H1 (cell line): ENCODE measurements around the gene CAPN13. TPM values are rescaled to one million over a fixed set of nuclear protein-coding genes. Genes with fewer than 3 reads are reported as not detected.

Experiments used
- CTCF ChIA-PET: fragments of 300-600 bp; sonication (Branson Sonifier 250); formaldehyde crosslinking; loops from one replicate; lab custom pipeline; 2021; ENCODE audit not compliant: partially characterized antibody; lab: Charles Lee
- POLR2A ChIA-PET: fragments of 300-600 bp; sonication (Branson Sonifier 250); formaldehyde crosslinking; loops from one replicate; lab custom pipeline; 2021; ENCODE audit warnings: inconsistent platforms; ENCODE audit not compliant: partially characterized antibody; lab: Charles Lee
- DNase-seq, 2 experiments: peaks; one replicate each; pipeline versions ENCODE4 v3.0.0 to v3.0.0-alpha.2; 2010 to 2022; ENCODE audit warnings: low spot score in 2 of 2, low read depth in 1 of 2, mixed read lengths in 1 of 2
- FAIRE-seq: peaks from 2 replicates; lab custom pipeline; 2011; peaks lifted over from hg19 to GRCh38; lab: Jason Lieb, UNC
- H2AFZ ChIP-seq: 2 replicates; pipeline ENCODE4 v1.8.1; 2012; ENCODE audit warnings: low read length, inconsistent platforms
- H2AK5ac ChIP-seq: 2 replicates; pipeline ENCODE4 v1.6.1; 2013; ENCODE audit warnings: low read depth, low read length
- H2BK120ac ChIP-seq: replicated peaks from 2 replicates; pipeline ENCODE3; 2013; ENCODE audit warnings: low read depth, low read length, inconsistent platforms
- H2BK12ac ChIP-seq: 2 replicates; pipeline ENCODE4 v1.6.1; 2013; ENCODE audit warnings: low read depth, low read length
- H2BK15ac ChIP-seq: 2 replicates; pipeline ENCODE4 v1.6.1; 2013; ENCODE audit warnings: low read length
- H2BK20ac ChIP-seq: 2 replicates; pipeline ENCODE4 v1.6.1; 2013; ENCODE audit warnings: low read length
- H2BK5ac ChIP-seq: 2 replicates; pipeline ENCODE4 v1.6.1; 2013; ENCODE audit warnings: low read depth, low read length
- H3K14ac ChIP-seq: 2 replicates; pipeline ENCODE4 v1.6.1; 2013; ENCODE audit warnings: inconsistent platforms; ENCODE audit not compliant: insufficient read length
- H3K18ac ChIP-seq: 2 replicates; pipeline ENCODE4 v1.6.1; 2013; ENCODE audit warnings: low read length; ENCODE audit errors: extremely low read depth
- H3K23ac ChIP-seq: 2 replicates; pipeline ENCODE4 v1.6.1; 2013; ENCODE audit warnings: inconsistent platforms; ENCODE audit not compliant: insufficient read length
- H3K23me2 ChIP-seq: 2 replicates; pipeline ENCODE4 v1.6.1; 2013; ENCODE audit warnings: low read depth, low read length
- H3K27ac ChIP-seq: 2 replicates; pipeline ENCODE4 v1.6.1; 2011; ENCODE audit warnings: low read depth, low read length, inconsistent platforms
- H3K27me3 ChIP-seq, 4 experiments: replicated peaks in 1 of 4; 1 replicate in 1 of 4; 2 replicates in 3 of 4; pipeline versions ENCODE4 v1.6.1 to v1.8.1; 2011 to 2013; ENCODE audit warnings: low read length in 3 of 4, mild to moderate bottlenecking in 3 of 4, inconsistent platforms in 2 of 4, mixed read lengths in 2 of 4, moderate library complexity in 1 of 4; ENCODE audit not compliant: control insufficient read depth in 3 of 4, insufficient read depth in 3 of 4; ENCODE audit errors: extremely low read depth in 1 of 4
- H3K36me3 ChIP-seq, 4 experiments: 2 replicates each; pipeline versions ENCODE4 v1.6.1 to v1.8.1; 2011 to 2013; ENCODE audit warnings: mild to moderate bottlenecking in 4 of 4, low read length in 3 of 4, moderate library complexity in 2 of 4, control low read depth in 1 of 4, inconsistent platforms in 1 of 4; ENCODE audit not compliant: insufficient read depth in 4 of 4, control insufficient read depth in 2 of 4
- H3K4ac ChIP-seq: replicated peaks from 2 replicates; pipeline ENCODE3; 2013; ENCODE audit warnings: low read length, low read depth, mixed read lengths, inconsistent platforms; ENCODE audit not compliant: insufficient read length
- H3K4me1 ChIP-seq, 4 experiments: replicated peaks in 1 of 4; 1 replicate in 1 of 4; 2 replicates in 3 of 4; pipeline versions ENCODE4 v1.6.1 to v1.8.1; 2011 to 2013; ENCODE audit warnings: low read length in 3 of 4, inconsistent platforms in 2 of 4, mixed read lengths in 1 of 4; ENCODE audit not compliant: insufficient read depth in 4 of 4, control insufficient read depth in 3 of 4
- H3K4me2 ChIP-seq, 2 experiments: 2 replicates each; pipeline versions ENCODE4 v1.6.1 to v1.8.1; 2011 to 2013; ENCODE audit warnings: low read depth in 2 of 2, low read length in 2 of 2, control low read depth in 1 of 2, inconsistent platforms in 1 of 2, mild to moderate bottlenecking in 1 of 2; ENCODE audit not compliant: insufficient read depth in 1 of 2
- H3K4me3 ChIP-seq, 4 experiments: fragments of 200-600, 300-600 bp in 1 of 4; sonication (generic), shearing (Covaris generic), sonication (Bioruptor Twin) in 1 of 4; 2 replicates each; pipeline versions ENCODE4 v1.5.1 to v1.8.1; 2011 to 2016; ENCODE audit warnings: low read length in 4 of 4, low read depth in 3 of 4, control low read depth in 2 of 4, inconsistent platforms in 2 of 4, mild to moderate bottlenecking in 2 of 4, mixed read lengths in 1 of 4, moderate library complexity in 1 of 4; ENCODE audit not compliant: insufficient read depth in 2 of 4; ENCODE audit errors: extremely low read depth in 1 of 4
- H3K56ac ChIP-seq: replicated peaks from 2 replicates; pipeline ENCODE3; 2013; ENCODE audit warnings: low read depth, mild to moderate bottlenecking, mixed read lengths, low read length, inconsistent platforms; ENCODE audit not compliant: insufficient read length
- H3K79me1 ChIP-seq: 2 replicates; pipeline ENCODE4 v1.6.1; 2013; ENCODE audit warnings: low read depth, low read length, control low read depth
- H3K79me2 ChIP-seq, 2 experiments: 2 replicates each; pipeline versions ENCODE4 v1.6.1 to v1.8.1; 2012 to 2013; ENCODE audit warnings: low read length in 2 of 2, mild to moderate bottlenecking in 2 of 2, inconsistent platforms in 1 of 2; ENCODE audit not compliant: insufficient read depth in 2 of 2, control insufficient read depth in 1 of 2
- H3K9ac ChIP-seq, 4 experiments: replicated peaks in 1 of 4; 1 replicate in 1 of 4; 2 replicates in 3 of 4; pipeline versions ENCODE4 v1.6.1 to v1.8.1; 2011 to 2013; ENCODE audit warnings: low read depth in 3 of 4, low read length in 3 of 4, control low read depth in 2 of 4, mild to moderate bottlenecking in 2 of 4, moderate library complexity in 2 of 4, inconsistent platforms in 1 of 4; ENCODE audit errors: extremely low read depth in 1 of 4
- H3K9me3 ChIP-seq, 2 experiments: 2 replicates each; pipeline versions ENCODE4 v1.6.1 to v1.8.1; 2012 to 2013; ENCODE audit warnings: mild to moderate bottlenecking in 2 of 2, moderate library complexity in 2 of 2, control low read depth in 1 of 2, inconsistent platforms in 1 of 2, low read depth in 1 of 2, low read length in 1 of 2, mixed read lengths in 1 of 2; ENCODE audit not compliant: insufficient read depth in 2 of 2
- H4K20me1 ChIP-seq, 2 experiments: replicated peaks in 1 of 2; 2 replicates each; pipeline versions ENCODE3 to v1.8.1; 2011 to 2013; ENCODE audit warnings: inconsistent platforms in 2 of 2, low read length in 2 of 2, mild to moderate bottlenecking in 1 of 2; ENCODE audit not compliant: insufficient read depth in 2 of 2, control insufficient read depth in 1 of 2
- H4K5ac ChIP-seq: 2 replicates; pipeline ENCODE4 v1.6.1; 2013; ENCODE audit warnings: low read length, low read depth, mixed read lengths, inconsistent platforms; ENCODE audit not compliant: insufficient read length
- H4K8ac ChIP-seq: 2 replicates; pipeline ENCODE4 v1.8.0; 2013; ENCODE audit warnings: mild to moderate bottlenecking, moderate library complexity, low read length, inconsistent platforms; ENCODE audit not compliant: insufficient read depth; ENCODE audit errors: extremely low read depth
- H4K91ac ChIP-seq: replicated peaks from 2 replicates; pipeline ENCODE3; 2013; ENCODE audit warnings: low read length, mixed read lengths, inconsistent platforms; ENCODE audit not compliant: insufficient read length
- ATF3 ChIP-seq: IDR thresholded peaks from 2 replicates; pipeline ENCODE4 v1.6.1; 2011; ENCODE audit warnings: low read depth, mild to moderate bottlenecking, low read length; ENCODE audit not compliant: insufficient read depth
- BACH1 ChIP-seq: IDR thresholded peaks from 2 replicates; pipeline ENCODE4 v1.6.1; 2012; ENCODE audit warnings: low read length, improper control_type of control experiment
- CBX5 ChIP-seq: fragments of 300-800, 300-1000 bp; sonication (generic); IDR thresholded peaks from 2 replicates; pipeline ENCODE4 v1.7.1; 2016; ENCODE audit warnings: antibody characterized with exemption, low read length, low read depth
- E2F6 ChIP-seq: IDR thresholded peaks from 2 replicates; pipeline ENCODE4 v1.6.1; 2012; ENCODE audit warnings: inconsistent platforms
- FOSL1 ChIP-seq: IDR thresholded peaks from 2 replicates; pipeline ENCODE4 v1.6.1; 2011; ENCODE audit warnings: mild to moderate bottlenecking, low read depth, low read length, moderate library complexity; ENCODE audit not compliant: insufficient read depth
- GABPA ChIP-seq: IDR thresholded peaks from 2 replicates; pipeline ENCODE4 v1.6.1; 2011; ENCODE audit warnings: mild to moderate bottlenecking, low read length, moderate library complexity, borderline replicate concordance; ENCODE audit not compliant: insufficient read depth
- MAFK ChIP-seq: IDR thresholded peaks from 2 replicates; pipeline ENCODE4 v1.6.1; 2012; ENCODE audit warnings: low read depth, mild to moderate bottlenecking, improper control_type of control experiment, low read length
- RAD21 ChIP-seq, 2 experiments: IDR thresholded peaks in 1 of 2; conservative IDR thresholded peaks in 1 of 2; 2 replicates each; pipeline ENCODE4 v1.6.1; 2011; ENCODE audit warnings: low read depth in 2 of 2, low read length in 2 of 2, improper control_type of control experiment in 1 of 2, inconsistent platforms in 1 of 2, mild to moderate bottlenecking in 1 of 2, moderate library complexity in 1 of 2
- RNF2 ChIP-seq: fragments of 200-900, 300-1000 bp; sonication (generic); IDR thresholded peaks from 2 replicates; pipeline ENCODE4 v1.7.1; 2016; ENCODE audit warnings: borderline replicate concordance, low read depth, mild to moderate bottlenecking, antibody characterized with exemption, low read length; ENCODE audit not compliant: poor library complexity, severe bottlenecking; ENCODE audit errors: missing control alignments
- SAP30 ChIP-seq: fragments of 300-600 bp; sonication (generic); IDR thresholded peaks from 2 replicates; pipeline ENCODE4 v1.7.1; 2012; ENCODE audit warnings: low read length, moderate library complexity, mild to moderate bottlenecking, inconsistent platforms; ENCODE audit not compliant: insufficient read depth, insufficient replicate concordance
- SIN3A ChIP-seq, 2 experiments: IDR thresholded peaks in 1 of 2; conservative IDR thresholded peaks in 1 of 2; 2 replicates each; pipeline ENCODE4 v1.6.1; 2011 to 2012; ENCODE audit warnings: low read length in 2 of 2, improper control_type of control experiment in 1 of 2, low read depth in 1 of 2, mild to moderate bottlenecking in 1 of 2
- WGBS, 2 experiments: shearing (Covaris generic) in 1 of 2; methylation state at CpG; one replicate each; pipeline versions ENCODE4 v1.1.6 to v1.1.7; 2013 to 2015; ENCODE audit warnings: low lambda C conversion rate in 2 of 2, mixed read lengths in 2 of 2, inconsistent platforms in 1 of 2, low coverage in 1 of 2, missing lambda C conversion rate in 1 of 2; ENCODE audit not compliant: insufficient replicate concordance in 2 of 2, insufficient coverage in 1 of 2, insufficient read length in 1 of 2; ENCODE audit errors: extremely low coverage in 1 of 2, missing lambda C conversion rate in 1 of 2; 5-methylcytosine and 5-hydroxymethylcytosine counted together
- polyA plus RNA-seq, 7 experiments: library from polyadenylated mRNA; depleted of rRNA in 3 of 7; stranded (reverse) in 5 of 7; unstranded in 2 of 7; fragments of >200 nt in 5 of 7; fragments of 200-250 nt in 2 of 7; gene quantifications; 1 replicate in 5 of 7; 2 replicates in 1 of 7; 4 replicates in 1 of 7; pipeline versions ENCODE4 v1.2.1 to v1.2.3, GENCODE V29; 2011 to 2013; ENCODE audit warnings: missing spikeins in 2 of 7, mixed read lengths in 2 of 7
- total RNA-seq: library from RNA; stranded (reverse); fragmentation: NEBNext Ultra II Directional; extraction: Animal tissue kit (Norgen Biotek cat#: 25700); gene quantifications from 2 replicates; pipeline ENCODE4 v1.2.1, GENCODE V29; 2021

Gene CAPN13
- total and polyA plus RNA-seq, 2 of the 8 experiments (the other 6 are each of a cell fraction or from before 2014, with no cell fraction given): 2.4 TPM

- Histone ChIP-seq H3K4me1 (no peaks in the 10 kb centered on the region), H3K4ac (no peak overlapping the region), H4K5ac (no peak overlapping the region), H3K27me3 (no peaks in the 10 kb centered on the region), H3K79me1 (no peaks in the 10 kb centered on the region; the same call in 1 of the 2 replicates), H2BK120ac (no peak overlapping the region), H3K4me2 (no peak overlapping the region), H2BK15ac (no peak overlapping the region), H3K36me3 (no peaks in the 10 kb centered on the region), H2BK20ac (no peak overlapping the region), H3K56ac (no peak overlapping the region), H3K18ac (no peak overlapping the region), H4K8ac (no peak overlapping the region), H3K23me2 (no peaks in the 10 kb centered on the region), H2BK5ac (no peak overlapping the region), H3K27ac (no peak overlapping the region), H3K14ac (no peak overlapping the region), H3K9ac (no peak overlapping the region), H4K91ac (no peak overlapping the region), H3K23ac (no peak overlapping the region), H2AK5ac (no peak overlapping the region), H3K9me3 (no peaks in the 10 kb centered on the region), H3K4me3 (no peak overlapping the region), H2AFZ (no peak overlapping the region), H2BK12ac (no peak overlapping the region), H4K20me1 (no peaks in the 10 kb centered on the region), H3K79me2 (no peaks in the 10 kb centered on the region)
- POLR2A ChIA-PET: no interaction called here
- FAIRE-seq: no peak
- WGBS, 2 experiments: 90% methylated on average over 3 of the region's 3 CpGs; no CpG with 5 or more reads in 1 of the 2 experiments
- DNase-seq: peak in 1 of 2 experiments; percentile 10
- CTCF ChIA-PET: interaction anchor here (0.6 to 1.7 kb wide), 2 partner anchors 31 to 958 kb away, joined by 3 to 6 read pairs; no protein-coding TSS in a partner anchor
- TF ChIP-seq FOSL1: no peak
- TF ChIP-seq E2F6: no peak
- no peak for TF ChIP-seq ATF3
- TF ChIP-seq GABPA: no peak
- TF ChIP-seq BACH1: no peak
- TF ChIP-seq RAD21 (IDR thresholded peaks at IDR 0.05 in 1 of 2, conservative IDR thresholded peaks at IDR 0.05 in 1 of 2; ENCODE audit: low read depth in 2 of 2, low read length in 2 of 2): no peak
- no peak for TF ChIP-seq MAFK
- no peak for TF ChIP-seq CBX5
- TF ChIP-seq RNF2: no peak
- no peak for TF ChIP-seq SIN3A (conservative IDR thresholded peaks at IDR 0.05 in 1 of 2, IDR thresholded peaks at IDR 0.05 in 1 of 2; ENCODE audit: low read depth in 1 of 2, low read length in 2 of 2)
- no peak for TF ChIP-seq SAP30
Observed at GRCh38 chr2:30680121-30680520, 127.1 kb downstream of the CAPN13 start.
